Lung (tissue), 12 donors: ENCODE data around the gene SETD7. TPM values are rescaled to one million over a fixed set of nuclear protein-coding genes. Genes with fewer than 3 reads are reported as not detected.
A peak's percentile ranks its signal among the peaks of the same experiment; 100 is the strongest.

ENCODE experiments used
- ATAC-seq: fragments of 200-7000 bp; cut with Tn5 transposase; one replicate; pipeline ENCODE4 v1.9.1; 2020; ENCODE audit warnings: moderate number of reproducible peaks; ENCODE audit not compliant: insufficient read depth, low FRiP score
- DNase-seq, 3 donors: peaks; one replicate each; pipeline ENCODE4 v3.0.0-alpha.2; 2013 to 2017
- H3K27ac ChIP-seq, 2 donors: one replicate each; pipeline ENCODE4 v1.5.1; 2013; ENCODE audit warnings: mild to moderate bottlenecking in 2 of 2, moderate library complexity in 2 of 2, control low read depth in 1 of 2, inconsistent platforms in 1 of 2, low read depth in 1 of 2, low read length in 1 of 2
- H3K27me3 ChIP-seq, 3 donors: one replicate each; pipeline ENCODE4 v1.5.1; 2013; ENCODE audit warnings: low read length in 2 of 3; ENCODE audit not compliant: control insufficient read depth in 3 of 3, insufficient read depth in 3 of 3
- H3K36me3 ChIP-seq, 4 donors: one replicate each; pipeline ENCODE4 v1.5.1; 2013; ENCODE audit warnings: low read length in 4 of 4, mild to moderate bottlenecking in 1 of 4, moderate library complexity in 1 of 4; ENCODE audit not compliant: control insufficient read depth in 4 of 4, insufficient read depth in 4 of 4
- H3K4me1 ChIP-seq, 5 donors: one replicate each; pipeline ENCODE4 v1.5.1; 2013; ENCODE audit warnings: low read length in 5 of 5, mild to moderate bottlenecking in 2 of 5, moderate library complexity in 1 of 5; ENCODE audit not compliant: control insufficient read depth in 5 of 5, insufficient read depth in 5 of 5
- H3K4me3 ChIP-seq: one replicate; pipeline ENCODE4 v1.5.1; 2013; ENCODE audit warnings: mild to moderate bottlenecking, control low read depth, moderate library complexity
- H3K9ac ChIP-seq, 2 donors: one replicate each; pipeline ENCODE4 v1.5.1; 2013; ENCODE audit warnings: low read length in 2 of 2, control low read depth in 1 of 2; ENCODE audit not compliant: insufficient read depth in 1 of 2
- H3K9me3 ChIP-seq, 4 donors: one replicate each; pipeline ENCODE4 v1.5.1; 2013; ENCODE audit warnings: low read length in 3 of 4, mild to moderate bottlenecking in 1 of 4, moderate library complexity in 1 of 4; ENCODE audit not compliant: control insufficient read depth in 4 of 4, insufficient read depth in 3 of 4
- WGBS, 2 donors: extraction: QIAGEN DNeasy Blood & Tissue Kit; methylation state at CpG; one replicate each; pipeline ENCODE4 v1.1.7; 2013; 5-methylcytosine and 5-hydroxymethylcytosine counted together
- polyA plus RNA-seq, 2 donors: library from polyadenylated mRNA; stranded (reverse); fragments of 200-250 nt; gene quantifications; one replicate each; pipeline ENCODE4 v1.2.1, GENCODE V29; 2013
- total RNA-seq, 2 donors: library from RNA; depleted of rRNA in 1 of 2; stranded (reverse); fragments of >200 nt in 1 of 2; gene quantifications; one replicate each; pipeline ENCODE4 v1.2.1, GENCODE V29; 2014 to 2021
- TF ChIP-seq, protein P1 (sequence below): IDR thresholded peaks from 2 replicates; pipeline ENCODE4 v1.5.1; 2012; ENCODE audit warnings: mild to moderate bottlenecking; ENCODE audit errors: control extremely low read depth, extremely low read depth
- donor health status: control.
- donor health status: control.
- donor health status: Bipolar disorder and iron deficiency.
- donor health status: healthy.
- donor health status: DM: yes; HTN: yes; CAD: no.

The SETD7 gene
- total and polyA plus RNA-seq, 4 donors: 8.9 to 35.7 (median 24.8) TPM

DNA sequence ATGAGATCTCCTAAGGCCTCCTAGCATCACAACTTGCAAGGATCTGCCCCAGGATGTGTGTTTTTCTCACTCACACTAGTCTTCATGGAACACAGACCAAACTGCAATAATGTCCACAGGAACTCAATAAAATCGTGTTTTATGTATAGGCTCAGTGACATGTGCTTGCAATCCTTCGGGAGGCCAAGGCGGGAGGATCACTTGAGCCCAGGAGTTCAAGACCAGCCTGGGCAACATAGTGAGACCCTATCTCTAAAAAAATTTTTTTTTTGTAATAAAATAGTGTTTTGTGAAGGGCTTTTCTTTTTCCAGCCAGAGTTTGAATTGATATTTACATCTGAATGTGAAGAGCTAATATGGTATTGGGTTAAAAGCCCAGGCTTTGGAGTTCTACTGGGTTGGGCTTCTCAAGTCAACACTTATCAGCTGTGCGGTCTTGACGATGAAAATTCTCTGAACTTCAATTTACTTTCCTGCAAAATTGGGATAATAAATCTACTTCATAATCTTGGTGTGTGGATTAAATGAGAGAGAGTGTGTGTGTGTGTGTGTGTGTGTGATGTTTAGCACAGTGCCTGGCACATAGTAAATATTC lies 38.7 kb upstream of the SETD7 start:
- Histone ChIP-seq H3K9ac (no peak overlapping the region), H3K27ac (no peak overlapping the region), H3K4me1 (peaks cover 0 to 2% (median 0%) of the 10 kb centered on the region in 5 donors), H3K36me3 (no peaks in the 10 kb centered on the region), H3K27me3 (no peaks in the 10 kb centered on the region), H3K9me3 (no peaks in the 10 kb centered on the region), H3K4me3 (no peak overlapping the region)
- DNase-seq (no peak), ATAC-seq (no peak)
- WGBS, 2 donors: 91 to 92% methylated on average over 5 of the region's 5 CpGs
- TF ChIP-seq, protein P1, sequence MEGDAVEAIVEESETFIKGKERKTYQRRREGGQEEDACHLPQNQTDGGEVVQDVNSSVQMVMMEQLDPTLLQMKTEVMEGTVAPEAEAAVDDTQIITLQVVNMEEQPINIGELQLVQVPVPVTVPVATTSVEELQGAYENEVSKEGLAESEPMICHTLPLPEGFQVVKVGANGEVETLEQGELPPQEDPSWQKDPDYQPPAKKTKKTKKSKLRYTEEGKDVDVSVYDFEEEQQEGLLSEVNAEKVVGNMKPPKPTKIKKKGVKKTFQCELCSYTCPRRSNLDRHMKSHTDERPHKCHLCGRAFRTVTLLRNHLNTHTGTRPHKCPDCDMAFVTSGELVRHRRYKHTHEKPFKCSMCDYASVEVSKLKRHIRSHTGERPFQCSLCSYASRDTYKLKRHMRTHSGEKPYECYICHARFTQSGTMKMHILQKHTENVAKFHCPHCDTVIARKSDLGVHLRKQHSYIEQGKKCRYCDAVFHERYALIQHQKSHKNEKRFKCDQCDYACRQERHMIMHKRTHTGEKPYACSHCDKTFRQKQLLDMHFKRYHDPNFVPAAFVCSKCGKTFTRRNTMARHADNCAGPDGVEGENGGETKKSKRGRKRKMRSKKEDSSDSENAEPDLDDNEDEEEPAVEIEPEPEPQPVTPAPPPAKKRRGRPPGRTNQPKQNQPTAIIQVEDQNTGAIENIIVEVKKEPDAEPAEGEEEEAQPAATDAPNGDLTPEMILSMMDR: no peak

DNA sequence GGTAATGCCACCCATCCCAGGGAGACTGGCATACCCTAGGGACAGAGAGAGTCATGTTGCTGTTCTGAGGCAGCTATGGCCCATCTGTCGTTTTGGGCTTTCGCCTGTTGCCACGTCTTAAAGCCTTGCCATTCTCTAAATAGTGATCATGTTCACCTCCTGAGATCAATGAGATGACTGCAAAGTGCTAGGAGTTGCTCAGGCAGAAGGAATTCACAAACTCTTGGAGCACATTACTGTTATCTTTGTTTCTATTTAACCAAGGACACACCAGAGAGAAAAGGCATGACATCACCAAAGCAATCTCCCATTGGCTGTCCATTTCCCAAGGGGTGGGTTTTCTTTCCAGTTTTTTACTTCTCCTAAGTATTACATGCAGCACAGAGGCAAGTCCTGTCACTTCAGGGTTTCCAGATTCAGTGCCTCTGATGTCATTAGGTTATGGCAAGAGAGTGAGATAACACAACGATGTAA lies 37.1 kb upstream of the SETD7 start:
- Histone ChIP-seq H3K9me3 (no peaks in the 10 kb centered on the region), H3K4me3 (no peak overlapping the region), H3K36me3 (no peaks in the 10 kb centered on the region), H3K9ac (no peak overlapping the region), H3K27me3 (no peaks in the 10 kb centered on the region), H3K27ac (no peak overlapping the region), H3K4me1 (peaks cover 0 to 2% (median 0%) of the 10 kb centered on the region in 5 donors)
- DNase-seq: peak; percentile 19 to 49 (median 33)
- ATAC-seq: no peak
- 72 to 83% methylated on average over 4 of the region's 4 CpGs for WGBS, 2 donors
- TF ChIP-seq, protein P1: no peak

DNA sequence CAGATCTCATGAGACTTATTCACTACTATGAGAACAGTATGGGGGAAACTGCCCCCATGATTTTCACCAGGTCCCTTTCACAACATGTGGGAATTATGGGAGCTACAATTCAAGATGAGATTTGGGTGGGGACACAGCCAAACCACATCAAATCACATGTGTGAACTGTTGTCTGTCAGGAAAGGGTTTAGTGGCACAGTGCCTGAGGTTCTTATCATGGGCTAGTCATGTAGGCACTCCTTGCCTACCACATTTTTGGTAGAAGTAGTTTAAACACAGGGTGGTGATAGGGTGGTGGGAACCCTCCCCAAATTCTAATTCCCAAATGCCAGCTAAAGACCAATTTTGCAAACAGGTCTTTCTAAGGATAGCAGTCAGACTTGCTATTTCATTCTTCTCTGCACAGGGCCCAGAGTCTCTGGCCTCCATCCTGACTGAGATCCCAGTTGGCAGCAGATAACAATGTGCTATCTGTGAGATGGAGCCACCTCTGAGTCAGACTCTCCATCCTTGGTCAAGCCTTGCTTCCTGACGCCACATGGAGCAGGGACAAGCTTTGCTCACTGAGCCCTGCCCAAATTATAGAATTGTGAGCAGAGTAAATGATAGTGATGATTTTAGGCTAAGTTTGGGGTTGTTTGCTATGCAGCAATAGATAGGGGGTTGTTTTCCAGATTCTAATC lies 33.5 kb upstream of the SETD7 start:
- Histone ChIP-seq H3K9ac (no peak overlapping the region), H3K27ac (no peak overlapping the region), H3K27me3 (no peaks in the 10 kb centered on the region), H3K4me1 (peaks cover 0 to 5% (median 0%) of the 10 kb centered on the region in 5 donors), H3K4me3 (no peak overlapping the region), H3K36me3 (no peaks in the 10 kb centered on the region), H3K9me3 (no peaks in the 10 kb centered on the region)
- DNase-seq (no peak), ATAC-seq (no peak)
- TF ChIP-seq, protein P1: no peak
- WGBS, 2 donors: 84 to 100% methylated on average over 1 of the region's 1 CpG
